COLO668 (cell line): ENCODE data around the gene PCDH19.

Experiments used
- DNase-seq: peaks from one replicate; lab custom pipeline; 2025; ENCODE audit not compliant: unreplicated experiment; lab: John Stamatoyannopoulos, UW

PCDH19 gene

GRCh38 chrX:100407147-100407783, 2.8 kb downstream of the PCDH19 start:
- no peak for DNase-seq

- no peak for DNase-seq
Observed at GRCh38 chrX:100405424-100405823, 4.6 kb downstream of the PCDH19 start.

- DNase-seq, result no peak
Observed at GRCh38 chrX:100404851-100405250, 5.2 kb downstream of the PCDH19 start.

- no peak for DNase-seq
Observed at GRCh38 chrX:100395781-100396180, 14.3 kb downstream of the PCDH19 start.

GRCh38 chrX:100381619-100382018, 28.5 kb downstream of the PCDH19 start:
- DNase-seq, result no peak

- DNase-seq, result no peak
Observed at GRCh38 chrX:100379388-100379986, 30.6 kb downstream of the PCDH19 start.

GRCh38 chrX:100377826-100378225, 32.2 kb downstream of the PCDH19 start:
- no peak for DNase-seq

- no peak for DNase-seq
Observed at GRCh38 chrX:100376576-100376975, 33.5 kb downstream of the PCDH19 start.

- no peak for DNase-seq
Observed at GRCh38 chrX:100373673-100374072, 36.4 kb downstream of the PCDH19 start.

- no peak for DNase-seq
Observed at GRCh38 chrX:100368167-100368566, 41.9 kb downstream of the PCDH19 start.

GRCh38 chrX:100363896-100364295, 46.2 kb downstream of the PCDH19 start:
- DNase-seq, result no peak

- DNase-seq, result no peak
Observed at GRCh38 chrX:100358766-100359165, 51.3 kb downstream of the PCDH19 start.

GRCh38 chrX:100356351-100356896, 53.6 kb downstream of the PCDH19 start:
- DNase-seq, result no peak

- no peak for DNase-seq
Observed at GRCh38 chrX:100355680-100356079, 54.4 kb downstream of the PCDH19 start.

GRCh38 chrX:100353326-100353725, 56.7 kb downstream of the PCDH19 start:
- no peak for DNase-seq

- DNase-seq, result no peak
Observed at GRCh38 chrX:100350704-100351489, 59.2 kb downstream of the PCDH19 start.

GRCh38 chrX:100349391-100349790, 60.7 kb downstream of the PCDH19 start:
- no peak for DNase-seq

GRCh38 chrX:100341142-100341510, 68.9 kb downstream of the PCDH19 start:
- no peak for DNase-seq

GRCh38 chrX:100340491-100341141, 69.5 kb downstream of the PCDH19 start:
- DNase-seq, result no peak

- no peak for DNase-seq
Observed at GRCh38 chrX:100328351-100328750, 81.7 kb downstream of the PCDH19 start.

GRCh38 chrX:100319716-100320115, 90.4 kb downstream of the PCDH19 start:
- DNase-seq, result no peak
